ENCODE results near the gene CITED2. TPM values are rescaled to one million over a fixed set of nuclear protein-coding genes. Genes with fewer than 3 reads are reported as not detected.

Gene CITED2
- total RNA-seq, 1 experiment from 2014 or later = 110 TPM

DNA sequence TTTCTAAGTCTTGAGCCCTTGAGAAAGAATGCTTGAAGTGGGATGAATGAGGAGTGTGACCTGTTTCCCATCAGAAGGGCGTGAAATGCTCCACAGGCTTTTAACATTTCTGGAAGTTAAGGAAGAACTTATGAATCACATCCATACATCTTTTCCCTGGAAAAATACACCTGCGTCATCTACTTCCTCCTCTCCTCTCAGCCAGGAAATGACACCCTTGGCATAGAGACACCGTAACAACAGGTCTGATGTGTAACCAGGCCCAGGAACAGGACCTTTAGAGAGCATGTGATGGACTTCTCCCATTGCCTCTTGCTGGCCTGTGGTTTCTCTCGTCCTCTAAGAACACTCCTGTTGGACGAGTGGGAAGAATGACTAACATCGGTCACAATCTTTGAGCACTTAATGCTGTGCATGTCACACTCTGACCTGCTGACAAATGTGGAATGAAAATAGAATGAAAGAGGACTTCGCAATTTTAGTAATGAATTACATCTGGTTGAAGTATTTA, 28.5 kb upstream of the CITED2 start:
- no peaks in the 10 kb centered on the region for H3K36me3 Mint-ChIP-seq (ENCODE audit: insufficient read depth in 1 of 3, low read depth in 3 of 3)
- Histone ChIP-seq H4K20me1 (ENCODE audit: control insufficient read depth, insufficient read depth, insufficient read length) (no peaks in the 10 kb centered on the region), H3K18ac (ENCODE audit: insufficient read length, low read depth, low read length) (no peak overlapping the region), H3T11ph (ENCODE audit: low read length) (no peak overlapping the region), H2BK20ac (ENCODE audit: low read depth, low read length, poor library complexity, severe bottlenecking) (no peak overlapping the region), H2AK5ac (ENCODE audit: insufficient read length, low read length) (no peak overlapping the region), H4K91ac (ENCODE audit: insufficient read length, low read depth, low read length) (no peak overlapping the region), H3K4me1 (ENCODE audit: insufficient read depth, low read length) (no peaks in the 10 kb centered on the region), H4K8ac (replicated peaks; ENCODE audit: insufficient read length, low read depth, low read length) (no peak overlapping the region), H3K27ac (ENCODE audit: insufficient read length, low read depth, low read length) (no peak overlapping the region), H3K79me2 (ENCODE audit: insufficient read depth, low read length) (no peaks in the 10 kb centered on the region), H3K9me3 (ENCODE audit: control insufficient read depth, low read depth, low read length) (no peaks in the 10 kb centered on the region), H3K9ac (ENCODE audit: extremely low read depth, insufficient read length, low read length) (no peak overlapping the region), H3K14ac (ENCODE audit: insufficient read depth, low read length) (no peak overlapping the region), H4K5ac (ENCODE audit: insufficient read length, low read depth, low read length) (no peak overlapping the region), H3K56ac (ENCODE audit: insufficient read length, low read depth, low read length) (no peak overlapping the region), H2BK15ac (ENCODE audit: low read depth, low read length) (no peak overlapping the region), H2BK120ac (ENCODE audit: low read depth, low read length, poor library complexity, severe bottlenecking) (no peak overlapping the region), H3K27me3 (ENCODE audit: insufficient read depth, low read length) (peaks cover 6% of the 10 kb centered on the region; the same call in 1 of the 2 replicates), H2BK5ac (ENCODE audit: insufficient read length, low read length) (no peak overlapping the region), H3K23ac (ENCODE audit: insufficient read length, low read depth, low read length) (no peak overlapping the region), H3K4ac (ENCODE audit: low read depth, low read length) (no peak overlapping the region), H3K23me2 (ENCODE audit: insufficient read length, low read depth, low read length, poor library complexity, severe bottlenecking) (no peaks in the 10 kb centered on the region), H2BK12ac (ENCODE audit: insufficient read length, low read depth, low read length) (no peak overlapping the region), H2AFZ (ENCODE audit: low read length) (no peak overlapping the region), H3K79me1 (ENCODE audit: insufficient read depth, low read depth, low read length, poor library complexity, severe bottlenecking) (no peaks in the 10 kb centered on the region), H3K4me2 (ENCODE audit: insufficient read depth, insufficient read length, low read length) (no peak overlapping the region)
- H3K9me3 Mint-ChIP-seq = no peaks in the 10 kb centered on the region
- H3K4me1 Mint-ChIP-seq = no peaks in the 10 kb centered on the region
- no peak for DNase-seq
- WGBS (ENCODE audit: extremely low coverage, insufficient read length, low lambda C conversion rate) = no CpG with 5 or more reads among the region's 7 CpGs
- H3K4me3 Mint-ChIP-seq = no peak overlapping the region
- H3K27me3 Mint-ChIP-seq (ENCODE audit: low read depth) = peaks cover 44% of the 10 kb centered on the region
- TF ChIP-seq, protein P1, sequence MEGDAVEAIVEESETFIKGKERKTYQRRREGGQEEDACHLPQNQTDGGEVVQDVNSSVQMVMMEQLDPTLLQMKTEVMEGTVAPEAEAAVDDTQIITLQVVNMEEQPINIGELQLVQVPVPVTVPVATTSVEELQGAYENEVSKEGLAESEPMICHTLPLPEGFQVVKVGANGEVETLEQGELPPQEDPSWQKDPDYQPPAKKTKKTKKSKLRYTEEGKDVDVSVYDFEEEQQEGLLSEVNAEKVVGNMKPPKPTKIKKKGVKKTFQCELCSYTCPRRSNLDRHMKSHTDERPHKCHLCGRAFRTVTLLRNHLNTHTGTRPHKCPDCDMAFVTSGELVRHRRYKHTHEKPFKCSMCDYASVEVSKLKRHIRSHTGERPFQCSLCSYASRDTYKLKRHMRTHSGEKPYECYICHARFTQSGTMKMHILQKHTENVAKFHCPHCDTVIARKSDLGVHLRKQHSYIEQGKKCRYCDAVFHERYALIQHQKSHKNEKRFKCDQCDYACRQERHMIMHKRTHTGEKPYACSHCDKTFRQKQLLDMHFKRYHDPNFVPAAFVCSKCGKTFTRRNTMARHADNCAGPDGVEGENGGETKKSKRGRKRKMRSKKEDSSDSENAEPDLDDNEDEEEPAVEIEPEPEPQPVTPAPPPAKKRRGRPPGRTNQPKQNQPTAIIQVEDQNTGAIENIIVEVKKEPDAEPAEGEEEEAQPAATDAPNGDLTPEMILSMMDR (conservative IDR thresholded peaks at IDR 0.05) = no peak
- H3K27ac Mint-ChIP-seq = no peak overlapping the region
